GM19193 (cell line): ENCODE data around the gene ESF1.

Experiments
- POLR2A ChIP-seq: IDR thresholded peaks from 4 replicates; pipeline ENCODE4 v1.6.1; 2011; ENCODE audit not compliant: insufficient read depth, insufficient read length; ENCODE audit errors: extremely low read depth

Gene ESF1

DNA sequence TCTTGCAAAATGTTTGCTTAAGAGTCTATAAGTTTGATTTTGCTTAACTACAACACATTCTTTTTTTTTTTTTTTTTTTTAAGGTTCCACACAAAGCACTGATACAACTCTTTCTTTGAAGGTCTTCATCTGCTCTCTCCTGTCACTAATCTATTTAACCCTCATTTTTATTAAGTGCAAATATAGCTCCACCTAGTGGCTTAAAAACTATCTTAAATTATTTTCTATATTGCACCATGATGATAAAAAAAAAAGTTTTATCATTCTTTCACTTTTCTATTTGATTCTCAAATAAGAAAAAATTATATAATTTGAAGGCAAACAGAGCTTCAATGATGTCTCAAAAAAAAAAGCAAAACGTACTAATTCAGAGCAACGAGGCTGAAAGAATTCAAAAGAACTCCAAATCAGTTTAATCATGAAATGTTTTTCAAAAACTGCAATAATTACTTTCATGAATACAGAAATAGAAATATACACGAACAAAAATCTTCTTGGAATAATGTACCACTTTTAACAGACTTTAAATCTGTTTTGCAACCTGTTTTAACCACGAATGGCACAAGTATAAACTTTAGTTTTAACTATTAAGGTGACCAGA is 12.8 kb downstream of the ESF1 start:
- TF ChIP-seq POLR2A: no peak

DNA sequence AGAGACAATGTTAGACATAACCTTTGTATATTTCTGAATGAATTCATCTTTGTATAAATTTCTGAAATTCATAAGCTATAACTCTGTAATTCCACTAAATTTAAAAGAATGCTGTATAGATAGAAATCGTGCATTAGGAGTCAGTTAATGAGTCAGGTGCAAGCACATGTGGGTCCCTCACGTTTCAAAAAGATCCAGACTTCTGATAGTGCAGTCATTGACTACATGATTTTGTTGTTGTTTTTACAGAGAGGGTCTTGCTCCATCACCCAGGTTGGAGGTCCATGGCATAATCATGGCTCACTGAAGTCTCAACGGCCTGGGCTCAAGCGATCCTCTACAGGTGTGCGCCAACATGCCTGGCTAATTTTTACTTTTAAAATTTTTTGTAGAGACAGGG is 14.6 kb downstream of the ESF1 start:
- no peak for TF ChIP-seq POLR2A

DNA sequence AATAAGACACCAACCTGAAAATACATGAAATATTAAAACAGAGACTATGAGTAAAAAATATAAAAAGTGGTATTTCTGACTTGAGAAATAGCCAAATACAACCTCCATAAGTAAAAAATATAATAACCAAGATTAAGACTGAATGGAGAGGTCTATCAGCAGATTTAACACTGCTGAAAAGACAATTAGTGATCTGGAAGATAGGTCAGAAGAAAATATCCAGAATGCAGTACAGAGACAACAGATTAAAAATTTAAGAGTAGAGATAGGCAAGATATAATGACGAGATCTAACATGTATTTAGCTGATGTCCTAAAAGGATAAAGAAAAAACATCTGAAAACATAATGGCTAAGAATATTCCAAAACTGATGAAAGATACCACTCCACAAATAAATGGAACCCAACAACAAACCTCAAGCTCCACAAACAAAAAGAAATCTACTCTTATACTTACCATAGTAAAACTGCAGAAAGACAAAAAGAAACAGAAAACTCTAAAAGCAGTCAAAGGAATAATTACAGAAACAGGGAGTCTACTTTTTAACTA is 18.8 kb downstream of the ESF1 start:
- no peak for TF ChIP-seq POLR2A

DNA sequence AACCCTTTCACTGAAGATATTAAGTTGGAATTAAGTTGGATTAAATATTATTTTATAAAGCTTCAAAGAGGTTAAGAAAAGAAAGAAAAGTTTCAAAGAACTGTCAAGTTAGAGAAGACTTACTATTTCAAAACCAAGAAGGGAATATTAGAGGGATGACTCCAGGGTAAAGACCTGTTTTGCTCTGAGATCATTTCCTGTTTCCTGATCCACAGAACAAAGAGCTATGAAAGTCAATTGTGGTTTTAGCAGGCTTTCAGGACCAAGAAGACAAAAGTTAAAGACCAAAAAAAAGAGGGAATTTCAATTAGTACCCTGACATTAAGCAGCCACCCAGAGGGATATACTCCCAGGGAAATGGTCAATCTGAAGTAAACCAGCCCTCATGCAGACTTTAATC is 19.4 kb downstream of the ESF1 start:
- no peak for TF ChIP-seq POLR2A

DNA sequence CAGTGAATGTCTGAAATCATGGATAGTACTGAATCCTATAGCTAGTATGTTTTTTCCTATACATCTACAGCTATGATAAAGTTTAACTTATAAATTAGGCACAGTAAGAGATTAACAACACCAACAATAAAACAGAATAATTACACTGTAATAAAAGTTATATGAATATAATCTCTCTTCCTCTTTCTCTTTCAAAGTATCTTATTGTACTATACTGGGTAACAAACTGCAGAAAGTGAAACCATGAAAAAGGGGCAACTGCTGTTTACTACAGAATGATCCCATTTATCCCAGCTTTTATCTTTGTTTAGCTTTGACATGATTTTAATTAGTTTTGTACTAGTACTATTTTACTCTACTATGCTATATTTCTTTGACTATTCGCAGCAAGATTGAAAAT is 25.8 kb downstream of the ESF1 start:
- TF ChIP-seq POLR2A: no peak

DNA sequence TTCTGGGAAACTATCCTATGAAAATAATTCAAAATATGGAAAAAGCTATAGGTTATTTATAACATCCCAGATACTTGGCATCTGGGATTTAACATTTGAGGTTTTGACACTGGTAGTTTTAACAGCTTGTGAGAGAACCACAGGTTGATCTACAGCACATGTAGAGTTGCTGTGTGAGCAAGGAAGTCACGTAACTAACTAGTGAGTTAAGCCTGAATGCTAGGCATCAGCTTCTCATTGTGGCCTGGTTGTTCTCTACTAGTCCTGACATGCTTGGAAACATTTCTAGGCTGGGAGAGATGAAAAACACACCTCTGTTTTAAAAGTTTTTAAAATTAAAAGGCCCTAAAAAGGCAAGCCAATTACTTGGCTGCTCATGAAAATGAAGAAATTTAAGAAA is 28.2 kb downstream of the ESF1 start:
- no peak for TF ChIP-seq POLR2A

DNA sequence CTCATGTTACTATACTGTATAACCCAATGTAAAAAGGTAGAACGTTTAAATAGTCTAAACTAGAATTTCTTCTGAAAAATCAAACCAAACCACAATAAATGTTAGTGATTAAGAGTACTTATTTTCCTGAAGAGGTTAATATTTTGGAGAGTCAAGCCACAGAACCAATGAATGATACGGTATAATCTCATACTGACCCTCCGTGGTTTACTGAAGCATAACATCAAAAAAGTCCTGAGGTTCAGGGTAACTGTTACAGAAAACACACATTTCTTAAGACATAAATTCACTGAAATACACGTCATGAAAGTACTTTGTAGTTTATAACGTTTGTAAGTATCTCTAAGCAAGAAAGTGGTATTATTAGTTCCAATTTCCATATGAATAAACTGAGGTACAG is 28.9 kb downstream of the ESF1 start:
- TF ChIP-seq POLR2A: no peak

DNA sequence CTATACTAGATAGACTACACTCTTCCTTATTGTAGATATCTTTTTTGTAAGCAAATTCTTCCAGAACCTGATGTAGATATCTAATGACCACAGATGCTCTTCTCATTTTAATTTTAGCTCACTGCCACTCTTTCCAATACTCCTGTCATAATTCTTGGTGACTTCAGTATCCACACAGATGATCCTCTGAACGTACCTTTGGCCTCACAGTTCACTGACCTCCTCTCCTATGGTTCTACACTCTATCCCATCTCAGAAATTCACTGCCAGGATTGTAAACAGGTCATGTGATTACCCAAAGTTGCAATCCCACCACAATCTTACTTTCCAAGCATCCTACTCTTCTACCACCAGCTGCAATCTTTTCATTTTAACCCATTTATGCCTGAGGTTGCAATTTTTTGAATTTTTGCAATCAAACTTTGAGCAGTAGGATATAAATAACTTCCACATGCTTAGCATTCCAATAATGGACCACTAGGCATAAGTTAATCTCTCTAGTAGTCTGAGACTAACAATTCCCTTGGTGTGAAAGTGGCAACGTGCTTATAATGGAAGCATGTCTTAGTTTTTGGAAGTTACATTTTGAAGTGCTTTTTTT is 31.2 kb downstream of the ESF1 start:
- TF ChIP-seq POLR2A: no peak

DNA sequence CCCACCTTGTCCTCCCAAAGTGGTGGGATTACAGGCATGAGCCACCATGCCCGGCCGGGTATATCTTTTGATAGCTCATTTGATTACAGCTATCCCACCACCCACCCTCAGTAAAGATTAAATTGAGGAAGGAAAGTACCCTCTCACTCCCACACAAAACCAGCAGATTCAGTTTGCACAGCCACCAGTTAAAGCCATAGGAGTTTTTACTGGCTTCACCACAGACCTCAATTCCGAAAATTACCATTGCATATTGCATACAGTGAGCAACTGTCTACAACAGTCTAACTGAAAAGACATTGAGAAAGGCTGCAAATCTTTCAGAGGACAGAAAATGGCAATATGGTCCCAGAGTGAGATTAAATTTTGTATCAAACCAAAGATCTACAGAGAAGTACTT is 34.9 kb downstream of the ESF1 start:
- TF ChIP-seq POLR2A: no peak

DNA sequence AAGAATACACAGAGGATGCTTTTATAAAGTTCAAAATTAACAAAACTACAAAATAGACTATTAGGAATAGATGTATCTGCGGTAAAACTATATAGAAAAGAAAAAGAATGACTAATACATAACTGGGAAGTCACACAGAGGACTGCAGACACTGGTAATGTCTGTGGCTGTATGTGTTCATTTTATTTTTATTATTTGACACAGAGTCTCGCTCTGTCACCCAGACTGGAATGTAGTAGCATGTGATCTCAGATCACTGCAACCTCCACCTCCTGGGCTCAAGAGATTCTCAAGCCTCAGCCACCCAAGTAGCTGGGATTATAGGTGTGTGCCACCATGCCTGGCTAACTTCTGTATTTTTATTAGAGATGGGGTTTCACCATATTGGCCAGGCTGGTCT is 38.9 kb downstream of the ESF1 start:
- no peak for TF ChIP-seq POLR2A

DNA sequence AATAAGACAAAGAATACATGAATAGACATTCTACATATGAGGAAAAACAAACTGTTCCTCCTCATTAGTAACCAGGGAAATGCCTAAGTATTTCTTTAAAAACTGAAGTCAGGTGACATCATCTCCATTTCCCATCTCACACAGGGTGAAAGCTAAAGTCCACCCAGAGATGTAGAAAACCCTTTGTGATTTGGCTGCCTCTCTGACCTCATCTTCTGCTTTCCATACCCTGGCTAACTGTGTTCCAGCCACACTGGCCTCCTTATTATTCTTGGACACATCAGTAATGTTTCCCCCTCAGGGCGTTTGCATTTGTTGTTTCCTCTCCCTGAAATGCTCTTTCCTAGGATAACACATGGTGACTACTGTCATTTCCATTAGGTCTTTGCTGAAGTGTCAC is 40.4 kb downstream of the ESF1 start:
- no peak for TF ChIP-seq POLR2A

DNA sequence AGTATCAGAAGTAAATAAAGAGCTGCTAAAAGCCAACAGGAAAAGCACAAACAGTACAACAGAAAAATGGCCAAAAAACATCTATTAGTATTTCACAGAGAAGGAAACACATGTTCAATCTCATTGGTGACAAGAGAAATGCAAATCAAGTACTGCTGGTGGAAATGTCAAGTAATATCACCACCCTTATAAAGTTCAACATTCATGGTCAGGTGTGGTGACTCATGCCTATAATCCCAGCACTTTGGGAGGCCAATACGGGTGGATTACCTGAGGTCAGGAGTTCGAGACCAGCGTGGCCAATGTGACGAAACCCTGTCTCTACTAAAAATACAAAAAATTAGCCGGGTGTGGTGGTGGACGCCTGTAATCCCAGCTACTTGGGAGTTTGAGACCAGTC is 42.8 kb downstream of the ESF1 start:
- TF ChIP-seq POLR2A: no peak

DNA sequence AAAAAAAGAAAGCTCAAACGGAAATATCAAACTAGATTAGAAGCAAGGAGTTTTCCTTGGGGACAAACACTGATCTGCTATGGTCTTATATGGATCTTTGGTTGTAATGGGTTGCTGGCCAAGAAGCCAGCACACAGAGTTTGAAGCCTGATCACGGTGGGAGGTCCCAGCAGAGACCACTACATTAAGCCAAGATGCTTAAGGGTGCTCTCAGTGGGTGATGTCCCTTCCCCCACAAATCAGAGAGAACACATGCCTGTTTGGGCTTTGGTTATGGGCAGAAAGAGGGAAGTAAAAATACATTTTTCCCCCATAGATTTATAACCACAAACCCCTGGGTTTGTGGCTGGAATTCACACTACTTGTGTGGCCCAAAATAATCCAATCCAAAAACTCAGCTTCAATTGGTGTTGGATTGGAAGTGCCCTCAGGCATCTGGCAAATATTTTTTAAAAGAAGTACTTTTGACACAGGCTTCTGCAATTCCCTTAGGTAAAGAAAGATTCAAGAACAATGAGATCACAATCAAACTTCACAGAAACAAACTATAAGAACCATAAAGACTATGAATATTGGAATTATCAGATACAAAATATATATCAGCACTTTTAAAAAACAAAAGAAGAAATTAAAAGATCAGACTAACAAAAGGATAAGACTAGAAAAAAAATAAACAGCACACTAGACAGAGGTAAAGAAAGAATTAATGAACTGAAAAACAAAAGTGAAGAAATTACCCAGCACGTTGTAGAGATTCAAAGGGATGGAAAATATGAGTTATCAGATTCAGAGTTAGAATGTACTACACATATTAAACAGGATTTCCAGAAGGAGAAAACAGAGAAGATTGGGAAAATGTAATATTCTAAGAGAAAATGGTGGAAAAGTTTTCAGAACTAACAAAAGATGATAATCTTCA is 44.7 kb downstream of the ESF1 start:
- TF ChIP-seq POLR2A: no peak

DNA sequence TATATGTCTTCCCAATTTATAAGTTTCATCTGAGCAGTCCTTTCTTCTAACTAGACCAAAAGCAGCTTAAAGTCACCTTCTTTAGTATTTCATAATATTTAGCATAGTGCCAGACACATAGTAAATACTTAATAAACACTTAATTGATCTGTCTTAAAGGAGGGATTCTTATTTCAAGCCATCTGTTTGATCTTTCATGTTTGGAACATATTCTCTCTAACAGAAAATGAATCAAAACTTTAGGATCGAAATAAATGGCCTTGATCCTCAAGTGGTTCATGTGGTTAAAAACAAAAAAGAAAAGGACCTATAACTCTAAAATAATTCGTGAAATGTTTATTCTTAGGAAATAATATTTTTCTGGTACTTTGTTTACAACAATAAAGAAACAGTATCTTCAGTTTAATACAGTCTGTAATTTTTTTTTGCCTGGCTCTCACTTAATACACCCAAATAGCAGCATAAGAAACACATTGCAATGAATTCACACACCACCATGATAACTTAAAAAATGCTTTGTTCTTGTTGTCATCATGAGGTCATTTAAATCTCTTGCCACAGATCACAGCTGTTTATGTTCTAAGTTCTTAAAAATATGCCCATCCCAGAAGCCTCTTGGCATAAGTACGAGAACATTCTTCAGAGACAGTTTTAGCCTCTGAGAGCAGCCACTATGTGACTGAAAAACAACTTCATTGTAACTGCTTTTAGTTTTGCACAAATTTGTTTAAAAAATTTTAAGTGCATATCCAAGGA is 48.1 kb downstream of the ESF1 start:
- no peak for TF ChIP-seq POLR2A

DNA sequence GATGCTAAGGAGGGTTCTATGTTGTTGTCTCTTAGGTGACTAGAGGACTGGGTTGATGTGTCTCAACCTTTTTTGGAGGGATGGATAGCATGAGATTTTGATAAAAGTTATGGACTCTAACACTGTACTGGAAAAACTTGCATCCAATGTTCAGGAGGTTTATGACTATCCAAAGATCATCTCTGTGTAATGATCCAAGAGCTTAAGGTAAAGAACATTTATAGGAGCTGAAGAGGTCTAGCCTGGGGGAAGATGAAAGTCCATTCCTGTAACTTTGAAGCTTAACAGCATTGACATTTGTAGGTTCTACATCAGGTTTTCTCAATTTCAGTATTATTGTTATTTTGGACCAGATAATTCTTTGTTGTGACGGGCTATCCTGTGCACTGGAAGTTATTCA is 48.9 kb downstream of the ESF1 start:
- no peak for TF ChIP-seq POLR2A
